ENCODE measurements around the gene DUOX1. TPM values are rescaled to one million over a fixed set of nuclear protein-coding genes. Genes with fewer than 3 reads are reported as not detected.
A peak's percentile ranks its signal among the peaks of the same experiment; 100 is the strongest.

Gene DUOX1
- total and polyA plus RNA-seq, 9 of the 15 experiments (the other 6 are each of a cell fraction or from before 2014, with no cell fraction given): 0.01 to 0.22 (median 0.01) TPM; not detected in 6

DNA sequence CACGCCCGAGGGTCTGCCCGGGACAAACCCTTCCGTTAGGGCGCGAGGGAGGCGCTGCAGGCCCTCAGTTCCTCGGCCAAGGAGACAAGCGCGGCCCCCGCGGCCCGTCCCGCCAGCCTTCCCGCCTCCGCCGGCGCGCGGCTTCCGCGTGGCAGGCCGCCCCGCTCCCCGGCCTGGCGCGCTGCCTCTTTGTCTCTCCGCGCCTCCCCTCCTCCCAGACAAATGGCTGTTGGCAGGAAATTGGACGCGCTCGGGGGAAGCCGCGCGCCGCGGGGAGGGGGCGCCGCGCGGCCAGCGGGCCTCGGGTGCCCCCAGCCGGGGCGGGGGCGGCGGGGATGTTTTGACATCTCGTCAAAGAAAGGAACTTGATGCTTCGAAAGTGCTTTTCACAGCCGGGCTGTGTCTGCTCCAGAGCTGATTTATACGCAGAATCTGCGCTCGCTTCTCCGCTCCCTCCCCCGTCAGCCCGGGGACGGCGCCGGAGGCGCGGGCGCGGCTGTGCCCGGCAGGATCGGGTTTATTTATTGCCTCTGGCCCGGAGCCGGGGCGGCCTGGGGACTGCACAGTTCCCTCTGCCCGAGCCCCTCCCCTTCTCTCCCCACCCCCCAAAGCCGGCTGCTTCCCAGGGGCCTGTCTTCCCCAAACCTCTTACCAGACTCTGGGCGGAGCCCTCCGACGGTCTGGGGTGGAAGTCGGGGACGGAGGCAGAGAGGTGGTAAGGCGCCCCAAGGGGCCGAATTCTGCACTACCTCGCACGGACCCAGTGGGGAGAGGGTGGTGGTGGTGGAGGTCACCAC, 37.2 kb downstream of the DUOX1 start (continued):
- TF ChIP-seq NELFE (IDR thresholded peaks at IDR 0.05; ENCODE audit: insufficient read depth, insufficient read length) (no peak), TFAM (CRISPR knock-in tag; conservative IDR thresholded peaks at IDR 0.05) (no peak), ZKSCAN8 (CRISPR knock-in tag; IDR thresholded peaks at IDR 0.05) (no peak), CUX1 (CRISPR knock-in tag; IDR thresholded peaks at IDR 0.05) (no peak), HES1 (IDR thresholded peaks at IDR 0.05; ENCODE audit: low read depth) (no peak), ZNF395 (CRISPR knock-in tag; IDR thresholded peaks at IDR 0.05) (0 out of 2 replicates have a peak, but pooled peaks have one; percentile 34), MYBL2 (IDR thresholded peaks at IDR 0.05; ENCODE audit: low read depth) (no peak), MYBL2 (CRISPR knock-in tag; IDR thresholded peaks at IDR 0.05; ENCODE audit: borderline replicate concordance) (no peak), GTF2E2 (tag; IDR thresholded peaks at IDR 0.05) (0 out of 2 replicates have a peak, but pooled peaks have one; percentile 67), HNRNPLL (IDR thresholded peaks at IDR 0.05; ENCODE audit: low read depth, low read length, poor library complexity, severe bottlenecking) (peak; percentile 48), CTCFL (IDR thresholded peaks at IDR 0.05; ENCODE audit: borderline replicate concordance, insufficient read depth, low read depth, low read length, poor library complexity, severe bottlenecking) (peak; percentile 75)
